ENCODE results near the gene MATCAP1. TPM values are rescaled to one million over a fixed set of nuclear protein-coding genes. Genes with fewer than 3 reads are reported as not detected.

MATCAP1 gene
- total RNA-seq, 1 experiment from 2014 or later, result 22.2 TPM

- Histone ChIP-seq H3K4me3 (ENCODE audit: low read depth, low read length) (no peak overlapping the region), H3K9me3 (no peaks in the 10 kb centered on the region), H3K4me1 (peaks cover 24% of the 10 kb centered on the region), H3K27me3 (replicated peaks; ENCODE audit: control insufficient read depth, insufficient read depth, low read length) (no peaks in the 10 kb centered on the region), H3K36me3 (ENCODE audit: control insufficient read depth, insufficient read depth, low read length) (no peaks in the 10 kb centered on the region)
- H3K27ac Mint-ChIP-seq (ENCODE audit: unreplicated experiment), result no peak overlapping the region
- intact Hi-C loops (cut with micrococcal nuclease; ENCODE audit: unreplicated experiment), result no loop called here
- ChIA-PET CTCF (no interaction called here), POLR2A (no interaction called here)
- H3K27me3 Mint-ChIP-seq (ENCODE audit: insufficient read depth, unreplicated experiment), result no peaks in the 10 kb centered on the region
- no peak for TF ChIP-seq CTCF (IDR thresholded peaks at IDR 0.05; ENCODE audit: insufficient read depth in 1 of 2, low read depth in 1 of 2, low read length in 1 of 2, severe bottlenecking in 1 of 2, unreplicated experiment in 1 of 2)
- peaks cover 17% of the 10 kb centered on the region for H3K4me1 Mint-ChIP-seq (ENCODE audit: low read depth, unreplicated experiment)
- peaks cover 14% of the 10 kb centered on the region for H3K36me3 Mint-ChIP-seq (ENCODE audit: insufficient read depth, unreplicated experiment)
- BruUV-seq (replicated peaks), result no TSS peak
- H3K9me3 Mint-ChIP-seq (ENCODE audit: unreplicated experiment), result no peaks in the 10 kb centered on the region
- no peak for DNase-seq
- no peak overlapping the region for H3K4me3 Mint-ChIP-seq (ENCODE audit: unreplicated experiment)
Observed at GRCh38 chr16:67166598-67167168, 17.1 kb downstream of the MATCAP1 start.

DNA sequence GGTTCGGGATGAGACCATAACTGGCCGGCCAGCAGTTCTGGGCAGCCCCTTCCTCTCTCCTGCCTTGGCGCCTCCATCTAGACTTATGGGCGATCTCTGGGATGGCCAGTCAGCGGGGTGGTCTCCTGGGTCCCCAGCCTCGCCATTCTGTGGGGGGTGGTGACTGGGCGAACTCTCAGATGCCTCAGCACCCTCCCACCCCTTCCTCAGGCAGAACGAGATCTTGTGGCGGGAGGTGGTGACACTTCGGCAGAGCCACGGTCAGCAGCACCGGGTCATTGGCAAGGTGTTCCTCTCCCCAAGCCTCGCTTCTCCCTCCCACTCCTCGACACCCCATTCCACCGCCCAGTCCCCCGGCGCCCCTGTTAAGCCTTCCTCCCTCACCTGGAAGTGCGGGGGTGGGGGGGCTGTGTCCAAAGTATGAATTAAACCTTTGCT lies 17.6 kb downstream of the MATCAP1 start:
- Histone ChIP-seq H3K4me3 (ENCODE audit: low read depth, low read length) (no peak overlapping the region), H3K4me1 (peaks cover 19% of the 10 kb centered on the region), H3K9me3 (no peaks in the 10 kb centered on the region), H3K27me3 (replicated peaks; ENCODE audit: control insufficient read depth, insufficient read depth, low read length) (no peaks in the 10 kb centered on the region), H3K36me3 (ENCODE audit: control insufficient read depth, insufficient read depth, low read length) (no peaks in the 10 kb centered on the region)
- no peaks in the 10 kb centered on the region for H3K27me3 Mint-ChIP-seq (ENCODE audit: insufficient read depth, unreplicated experiment)
- H3K9me3 Mint-ChIP-seq (ENCODE audit: unreplicated experiment), result no peaks in the 10 kb centered on the region
- peaks cover 12% of the 10 kb centered on the region for H3K4me1 Mint-ChIP-seq (ENCODE audit: low read depth, unreplicated experiment)
- intact Hi-C loops (cut with micrococcal nuclease; ENCODE audit: unreplicated experiment), result no loop called here
- BruUV-seq (replicated peaks), result no TSS peak
- POLR2A ChIA-PET, result no interaction called here
- CTCF ChIA-PET, result no interaction called here
- H3K27ac Mint-ChIP-seq (ENCODE audit: unreplicated experiment), result no peak overlapping the region
- TF ChIP-seq CTCF (IDR thresholded peaks at IDR 0.05; ENCODE audit: insufficient read depth in 1 of 2, low read depth in 1 of 2, low read length in 1 of 2, severe bottlenecking in 1 of 2, unreplicated experiment in 1 of 2), result no peak
- peaks cover 11% of the 10 kb centered on the region for H3K36me3 Mint-ChIP-seq (ENCODE audit: insufficient read depth, unreplicated experiment)
- DNase-seq, result no peak
- no peak overlapping the region for H3K4me3 Mint-ChIP-seq (ENCODE audit: unreplicated experiment)

DNA sequence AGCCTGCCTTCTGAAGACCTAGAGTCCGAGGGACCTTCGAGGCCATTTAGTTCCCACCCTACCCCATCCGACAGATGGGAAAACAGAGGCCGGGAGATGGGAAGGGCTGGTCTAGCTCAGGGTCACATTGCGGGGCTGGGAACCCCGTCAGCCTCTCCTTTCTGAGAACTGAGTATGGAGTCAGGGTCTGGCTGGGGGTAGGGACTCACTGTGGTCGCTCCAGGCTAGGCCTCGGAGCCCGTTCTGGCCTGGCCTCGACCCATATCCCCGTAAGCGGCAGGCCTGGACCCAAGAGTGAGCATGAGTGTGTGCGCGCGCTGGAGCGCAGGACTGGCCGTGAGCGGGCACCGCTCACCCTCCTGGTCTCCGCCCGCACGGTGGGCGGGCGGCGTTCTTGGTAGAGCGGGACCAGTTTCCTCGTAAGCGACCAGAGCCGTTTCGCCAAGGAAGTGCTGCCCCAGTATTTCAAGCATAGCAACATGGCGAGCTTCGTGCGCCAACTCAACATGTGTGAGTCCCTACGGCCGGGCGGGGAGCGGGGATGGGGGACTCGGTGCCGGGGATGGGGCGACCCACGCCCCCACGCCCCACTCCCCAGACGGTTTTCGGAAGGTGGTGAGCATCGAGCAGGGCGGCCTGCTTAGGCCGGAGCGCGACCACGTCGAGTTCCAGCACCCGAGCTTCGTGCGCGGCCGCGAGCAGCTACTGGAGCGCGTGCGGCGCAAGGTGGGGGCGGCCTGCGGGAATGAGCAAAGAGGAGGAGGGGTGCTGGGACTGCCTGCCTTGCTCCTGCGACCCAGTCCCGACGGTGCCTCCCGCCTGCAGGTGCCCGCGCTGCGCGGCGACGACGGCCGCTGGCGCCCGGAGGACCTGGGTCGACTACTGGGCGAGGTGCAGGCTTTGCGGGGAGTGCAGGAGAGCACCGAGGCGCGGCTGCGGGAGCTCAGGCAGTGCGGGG lies 18.4 kb downstream of the MATCAP1 start:
- Mint-ChIP-seq H3K4me1 (ENCODE audit: low read depth, unreplicated experiment) (peaks cover 7% of the 10 kb centered on the region), H3K27ac (ENCODE audit: unreplicated experiment) (no peak overlapping the region), H3K27me3 (ENCODE audit: insufficient read depth, unreplicated experiment) (no peaks in the 10 kb centered on the region), H3K9me3 (ENCODE audit: unreplicated experiment) (no peaks in the 10 kb centered on the region), H3K4me3 (ENCODE audit: unreplicated experiment) (no peak overlapping the region), H3K36me3 (ENCODE audit: insufficient read depth, unreplicated experiment) (peaks cover 13% of the 10 kb centered on the region)
- Histone ChIP-seq H3K4me1 (peaks cover 14% of the 10 kb centered on the region), H3K9me3 (no peaks in the 10 kb centered on the region), H3K36me3 (ENCODE audit: control insufficient read depth, insufficient read depth, low read length) (no peaks in the 10 kb centered on the region), H3K27me3 (replicated peaks; ENCODE audit: control insufficient read depth, insufficient read depth, low read length) (no peaks in the 10 kb centered on the region), H3K4me3 (ENCODE audit: low read depth, low read length) (no peak overlapping the region)
- no peak for TF ChIP-seq CTCF (IDR thresholded peaks at IDR 0.05; ENCODE audit: insufficient read depth in 1 of 2, low read depth in 1 of 2, low read length in 1 of 2, severe bottlenecking in 1 of 2, unreplicated experiment in 1 of 2)
- no TSS peak for BruUV-seq (replicated peaks)
- POLR2A ChIA-PET, result no interaction called here
- no peak for DNase-seq
- CTCF ChIA-PET, result interaction anchor here (0.6 kb wide), 2 partner anchors 81 to 222 kb away, joined by 3 to 8 read pairs; no protein-coding TSS in a partner anchor
- intact Hi-C loops (cut with micrococcal nuclease; ENCODE audit: unreplicated experiment), result no loop called here

Measured in Caco-2 (cell line).